Measurements from ENCODE around the gene SOHLH1.

The SOHLH1 gene, protein sequence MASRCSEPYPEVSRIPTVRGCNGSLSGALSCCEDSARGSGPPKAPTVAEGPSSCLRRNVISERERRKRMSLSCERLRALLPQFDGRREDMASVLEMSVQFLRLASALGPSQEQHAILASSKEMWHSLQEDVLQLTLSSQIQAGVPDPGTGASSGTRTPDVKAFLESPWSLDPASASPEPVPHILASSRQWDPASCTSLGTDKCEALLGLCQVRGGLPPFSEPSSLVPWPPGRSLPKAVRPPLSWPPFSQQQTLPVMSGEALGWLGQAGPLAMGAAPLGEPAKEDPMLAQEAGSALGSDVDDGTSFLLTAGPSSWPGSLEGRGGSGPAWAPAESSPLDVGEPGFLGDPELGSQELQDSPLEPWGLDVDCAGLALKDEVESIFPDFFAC

DNA sequence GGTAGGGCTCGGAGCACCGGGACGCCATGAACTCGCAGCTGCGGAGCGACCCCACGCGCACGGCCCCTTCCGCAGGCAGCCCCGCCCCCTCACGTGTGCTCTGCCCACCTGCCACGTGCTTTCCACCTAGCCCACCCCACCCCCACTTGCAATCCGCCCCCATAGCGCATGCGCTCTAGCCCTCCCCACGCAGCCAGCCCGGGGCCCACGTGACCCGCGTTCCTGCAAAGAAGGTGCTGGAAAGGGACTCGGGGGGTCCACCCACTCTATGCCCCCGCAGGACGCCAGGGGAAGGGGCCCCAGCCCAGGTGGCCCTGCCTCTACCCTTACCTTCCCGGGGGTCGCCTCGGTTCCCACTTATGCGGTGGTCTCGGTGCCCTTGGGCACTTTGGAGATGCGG is at the start of gene SOHLH1:
Gene SOHLH1 (minus strand): TSS at position 42 of the 400 bp plus-strand sequence. CDS start 14 bp downstream, at position 28.
- no peak for DNase-seq

DNA sequence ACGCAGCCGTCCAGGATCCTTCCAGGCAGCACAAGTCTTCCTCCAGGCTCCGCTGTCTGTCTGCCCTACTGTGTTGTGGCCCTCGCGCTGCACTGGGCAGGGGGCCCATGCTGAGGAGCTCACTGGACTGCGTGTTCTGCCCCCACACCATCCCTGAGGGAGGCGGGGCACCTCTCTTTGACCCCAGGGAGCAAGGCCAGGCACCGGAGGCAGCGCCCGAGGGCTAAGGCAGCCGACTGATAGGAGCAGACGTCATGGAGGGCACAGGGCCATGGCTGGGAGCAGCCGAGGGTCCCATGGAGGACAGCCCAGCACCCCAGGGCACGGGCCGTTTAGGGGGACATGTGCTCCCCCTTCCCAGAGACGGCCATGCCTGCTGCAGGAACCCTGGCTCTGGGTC is 49.4 kb upstream of the SOHLH1 start:
- no peak for DNase-seq

DNA sequence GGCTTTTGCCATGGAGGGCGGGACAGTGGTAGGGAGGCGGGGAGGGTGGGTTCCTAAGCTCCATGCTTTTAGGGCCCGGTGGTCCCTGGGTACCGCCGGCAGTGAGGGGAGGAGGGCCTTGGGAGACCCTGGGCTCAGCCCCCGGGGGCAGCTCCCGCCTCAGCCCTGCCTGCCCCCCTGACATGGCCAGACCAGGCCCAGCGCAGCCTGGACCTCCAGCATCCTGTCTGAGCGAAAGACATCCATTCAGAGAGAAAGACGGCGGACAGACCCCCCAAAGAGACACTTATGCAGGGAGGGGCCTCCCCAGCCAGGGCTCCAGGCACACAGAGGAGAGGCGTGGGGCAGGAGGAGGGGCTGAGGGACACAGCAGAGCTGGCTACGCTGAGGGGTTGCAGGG is 48.0 kb upstream of the SOHLH1 start:
- DNase-seq = no peak

DNA sequence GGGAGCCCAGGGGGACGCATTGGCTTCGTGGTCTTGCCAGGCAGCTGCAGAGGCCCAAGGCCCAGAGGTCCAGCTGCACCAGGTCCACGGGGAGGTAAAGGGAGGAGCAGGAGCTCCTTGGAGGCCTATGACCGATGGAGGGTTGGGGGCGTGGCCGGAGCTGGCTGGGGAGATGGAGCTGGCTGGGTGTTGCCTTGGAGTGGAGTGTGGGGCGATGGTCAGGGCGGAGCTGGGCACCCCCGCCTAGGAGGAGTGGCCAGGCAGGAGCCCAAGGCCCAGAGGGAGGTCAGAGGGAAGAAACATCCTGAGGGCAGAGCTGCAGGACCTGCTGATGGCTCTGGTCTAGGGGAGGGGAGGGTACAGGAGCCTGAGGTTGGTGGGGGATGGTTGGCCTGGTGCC is 47.3 kb upstream of the SOHLH1 start:
- DNase-seq = no peak

DNA sequence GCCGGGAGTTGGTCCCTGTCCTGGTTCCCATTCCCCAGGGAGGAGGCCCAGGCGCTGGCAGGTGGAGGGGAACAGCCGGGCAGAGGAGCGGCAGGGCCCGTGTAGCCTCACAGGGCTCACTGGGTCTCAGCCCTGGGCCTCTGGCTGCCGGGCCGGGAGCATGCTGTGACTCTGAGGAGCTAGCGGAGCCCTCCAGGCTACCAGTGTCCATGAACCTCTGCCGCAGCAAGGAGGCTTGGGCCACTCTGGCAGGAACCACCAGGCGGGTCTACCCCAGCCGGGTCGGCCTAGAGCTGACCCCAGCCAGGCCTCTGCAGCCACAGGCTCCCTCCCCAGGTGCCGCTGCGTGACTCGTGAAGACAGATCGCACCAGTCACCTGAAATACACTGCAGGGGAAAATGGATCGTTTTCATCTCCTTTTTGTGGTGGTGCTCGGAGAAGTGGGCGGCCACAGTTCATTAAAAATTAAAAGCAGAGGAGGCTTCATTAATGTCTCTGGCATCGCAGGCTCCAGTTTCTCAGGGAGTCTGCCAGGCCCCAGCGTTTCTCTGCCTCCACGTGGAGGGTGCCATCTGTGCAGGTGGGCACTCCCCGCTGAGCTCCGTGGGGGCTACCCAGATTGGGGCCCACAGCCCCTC is 46.5 kb upstream of the SOHLH1 start:
- no peak for DNase-seq

DNA sequence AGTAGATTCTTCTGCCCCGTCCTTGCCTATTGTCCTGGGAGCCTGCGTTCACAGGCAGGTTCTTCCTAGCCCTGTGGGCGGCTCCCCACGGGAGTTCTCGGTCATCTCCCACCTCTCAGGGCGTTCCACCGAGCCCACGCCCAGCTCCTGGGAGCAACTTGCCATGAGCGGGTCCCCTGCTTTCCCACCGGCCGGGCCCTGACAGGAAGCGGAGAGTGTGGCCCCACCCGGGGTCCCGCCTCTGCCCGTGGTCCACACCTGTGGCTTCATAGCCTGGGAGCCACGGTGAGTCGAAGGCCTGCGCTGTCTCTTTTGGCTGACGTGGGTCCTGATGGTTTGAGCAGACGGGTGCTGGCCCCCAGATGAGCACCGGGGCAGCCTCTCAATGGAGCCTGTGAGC is 45.9 kb upstream of the SOHLH1 start:
- DNase-seq = no peak

DNA sequence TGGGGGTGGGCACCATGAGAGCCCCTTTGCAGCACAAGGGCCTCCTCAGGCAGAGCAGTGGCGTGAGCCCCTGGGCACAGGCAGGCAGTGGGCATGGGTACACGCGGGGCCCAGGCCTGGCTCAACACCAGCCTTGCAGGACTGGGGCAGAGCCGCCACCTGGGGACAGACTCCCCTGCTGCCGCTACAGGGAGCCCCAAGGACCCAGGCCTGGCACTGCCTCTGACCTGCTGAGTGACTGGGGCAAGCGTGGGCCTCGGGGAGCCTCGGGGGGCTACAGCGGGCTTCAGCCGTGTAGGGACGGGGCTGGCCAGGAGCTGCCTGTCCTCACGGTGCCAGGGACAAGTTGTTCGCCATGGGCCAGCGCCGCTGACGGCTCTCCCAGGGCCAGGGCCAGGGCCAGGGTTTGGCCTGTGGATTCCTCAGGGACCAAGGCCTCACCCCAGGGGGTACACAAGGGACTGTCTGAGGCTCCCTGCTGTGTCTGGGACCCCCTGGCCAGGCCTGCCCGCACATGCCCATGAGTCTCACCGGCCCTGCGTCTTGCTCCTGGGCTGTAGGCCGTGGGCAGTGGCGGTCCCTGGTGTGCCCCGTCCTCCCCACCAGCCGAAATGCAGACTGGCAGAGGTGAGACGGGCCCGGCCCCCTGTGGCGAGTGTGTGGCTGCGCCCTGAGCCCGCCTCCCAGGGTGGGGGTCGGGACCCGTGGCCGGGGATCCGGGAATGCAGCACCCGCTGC is 45.2 kb upstream of the SOHLH1 start:
- DNase-seq = no peak

DNA sequence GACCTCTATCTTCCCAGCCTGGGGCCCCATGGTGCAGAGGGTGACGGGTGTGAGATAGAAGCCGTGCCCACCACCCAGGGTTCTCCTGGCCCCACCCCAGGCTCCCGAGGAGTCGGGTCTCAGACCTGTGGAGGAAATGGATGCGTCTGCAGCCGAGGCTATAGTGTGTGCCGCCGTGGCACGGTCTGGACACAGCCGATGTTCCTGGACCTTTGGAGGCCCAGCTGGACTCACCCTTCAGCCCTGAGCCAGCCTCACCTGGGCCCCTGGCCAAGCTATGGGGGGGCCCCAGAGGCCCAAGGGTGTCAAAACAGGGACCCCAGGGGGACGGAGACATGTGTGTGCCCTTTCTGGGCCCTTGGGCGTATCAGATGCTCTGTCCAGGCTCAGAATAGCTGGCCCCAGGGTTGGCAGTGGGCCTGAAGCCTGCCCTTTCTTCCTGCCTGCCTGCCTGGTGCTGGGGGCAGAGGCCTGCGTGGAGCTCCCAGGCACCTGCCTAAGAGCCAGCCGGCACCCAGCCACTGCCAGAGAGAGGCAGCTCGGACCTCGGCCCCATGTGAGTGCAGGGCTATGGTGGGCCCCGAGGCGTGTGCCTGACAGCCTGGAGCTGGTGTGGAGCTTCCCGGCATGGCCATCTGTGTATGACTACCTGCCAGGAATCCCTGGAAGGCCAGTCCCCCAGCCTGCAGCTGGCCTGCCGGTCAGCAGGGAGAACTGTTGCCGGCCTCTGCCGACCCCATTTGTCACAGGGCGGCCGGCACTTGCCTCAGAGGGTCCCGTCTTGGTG is 44.5 kb upstream of the SOHLH1 start:
- no peak for DNase-seq

DNA sequence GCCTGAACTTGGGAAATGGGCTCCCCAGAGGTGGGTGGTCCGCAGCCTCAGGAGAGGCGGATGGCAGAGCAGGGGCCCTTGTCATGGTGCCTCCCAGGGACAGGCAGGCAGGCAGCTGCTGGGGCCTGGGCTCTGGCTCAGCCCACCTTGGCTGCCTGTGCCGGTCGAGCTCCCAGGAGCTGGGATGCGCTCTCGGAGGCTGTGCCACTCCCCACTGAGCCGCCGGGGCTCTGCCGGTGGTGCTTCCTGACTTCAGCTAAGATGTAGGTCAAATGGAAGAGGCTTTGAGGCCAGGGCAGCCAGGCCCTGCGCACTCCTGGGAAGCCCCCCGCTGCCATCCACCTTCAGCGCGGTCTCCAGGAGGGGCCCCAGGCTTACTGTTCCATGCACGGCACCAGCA is 43.7 kb upstream of the SOHLH1 start:
- no peak for DNase-seq

DNA sequence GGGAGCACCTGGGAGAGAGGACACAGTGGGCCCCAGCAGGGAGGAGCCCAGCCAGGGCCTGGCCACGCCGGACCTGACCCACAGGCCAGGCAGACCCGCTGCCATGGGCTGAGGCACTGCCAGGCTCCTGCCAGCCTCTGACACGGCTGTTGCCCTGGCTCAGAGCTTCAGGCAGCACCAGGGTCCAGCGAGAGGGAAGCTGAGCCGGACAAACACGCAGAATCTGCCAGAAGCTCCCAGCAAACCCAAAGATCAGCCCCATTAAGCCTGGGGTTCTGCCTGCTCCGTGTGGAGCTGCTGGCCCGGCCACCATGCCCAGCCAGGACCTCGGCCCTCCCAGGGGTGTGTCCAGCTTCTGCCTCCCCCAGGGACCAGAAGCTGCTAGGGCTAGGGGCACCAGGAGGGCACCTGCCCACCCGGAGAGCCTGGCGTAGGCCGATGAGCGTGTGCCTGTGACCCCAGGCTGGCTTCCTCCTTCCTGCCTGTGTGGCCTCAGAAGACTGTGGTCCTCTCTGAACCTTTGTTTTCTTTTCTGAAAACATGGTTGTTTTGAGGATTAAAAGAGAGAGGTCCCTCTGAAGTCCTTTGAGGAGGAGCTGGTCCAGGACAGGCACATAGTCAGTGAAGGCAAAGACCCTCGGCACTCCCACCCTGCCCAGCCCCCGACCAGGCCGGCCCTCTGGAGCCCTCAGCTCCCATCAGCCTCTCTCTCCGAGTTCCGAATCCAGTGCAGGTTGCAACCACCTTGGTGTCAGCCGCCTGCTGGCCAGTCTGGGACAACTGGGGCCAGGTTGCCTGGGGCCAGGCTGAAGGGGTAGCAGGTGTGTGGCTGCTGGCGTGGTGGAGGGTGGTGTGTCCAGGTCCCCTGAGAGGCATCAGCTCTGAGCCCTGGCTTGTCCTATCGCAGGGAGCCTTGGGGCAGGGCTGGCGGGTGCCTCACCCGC is 42.3 kb upstream of the SOHLH1 start:
- no peak for DNase-seq

DNA sequence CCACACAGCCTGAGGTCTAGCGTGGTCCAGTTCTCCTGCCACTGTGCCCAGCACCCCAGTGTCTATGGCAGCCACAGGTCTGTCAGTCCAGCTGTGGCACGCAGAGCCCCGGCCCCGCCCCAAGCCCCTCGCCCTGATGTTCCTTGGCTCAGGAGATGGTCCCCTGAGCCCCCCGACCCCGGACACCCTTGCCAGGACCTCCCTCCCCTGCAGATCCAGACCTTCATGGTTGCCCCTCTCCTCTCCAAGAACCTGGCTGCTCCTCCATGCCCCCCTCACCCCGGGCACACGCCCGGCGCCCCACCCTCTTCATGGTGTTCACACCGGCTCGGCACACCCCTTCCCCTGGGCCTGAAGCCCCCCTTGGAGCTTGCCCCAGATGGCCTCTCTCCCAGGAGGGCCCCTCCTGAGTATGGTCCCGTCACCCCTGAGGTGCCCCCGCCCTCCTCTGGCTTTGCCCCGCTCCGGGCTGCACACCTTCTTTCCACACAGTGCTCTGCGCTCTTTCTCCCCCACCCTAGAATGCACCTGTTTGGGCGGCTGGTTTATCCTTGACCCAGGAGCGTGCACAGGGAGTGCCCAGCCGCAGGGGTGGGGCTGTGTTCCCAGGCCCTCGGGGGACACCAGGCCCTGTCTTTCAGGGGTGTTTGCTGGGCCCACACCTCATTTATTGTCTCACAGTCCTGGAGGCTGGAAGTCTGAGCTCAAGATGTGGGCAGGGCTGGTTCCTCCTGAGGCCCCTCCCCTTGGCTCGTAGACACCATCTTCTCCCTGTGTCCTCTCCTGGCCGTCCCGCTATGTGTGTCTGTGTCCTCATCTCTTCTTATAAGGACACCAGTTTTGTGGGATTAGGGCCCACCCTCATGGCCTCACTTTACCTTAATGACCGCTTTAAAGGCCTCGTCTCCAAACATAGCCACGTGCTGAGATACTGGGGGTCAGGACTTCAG is 40.3 kb upstream of the SOHLH1 start:
- no peak for DNase-seq

DNA sequence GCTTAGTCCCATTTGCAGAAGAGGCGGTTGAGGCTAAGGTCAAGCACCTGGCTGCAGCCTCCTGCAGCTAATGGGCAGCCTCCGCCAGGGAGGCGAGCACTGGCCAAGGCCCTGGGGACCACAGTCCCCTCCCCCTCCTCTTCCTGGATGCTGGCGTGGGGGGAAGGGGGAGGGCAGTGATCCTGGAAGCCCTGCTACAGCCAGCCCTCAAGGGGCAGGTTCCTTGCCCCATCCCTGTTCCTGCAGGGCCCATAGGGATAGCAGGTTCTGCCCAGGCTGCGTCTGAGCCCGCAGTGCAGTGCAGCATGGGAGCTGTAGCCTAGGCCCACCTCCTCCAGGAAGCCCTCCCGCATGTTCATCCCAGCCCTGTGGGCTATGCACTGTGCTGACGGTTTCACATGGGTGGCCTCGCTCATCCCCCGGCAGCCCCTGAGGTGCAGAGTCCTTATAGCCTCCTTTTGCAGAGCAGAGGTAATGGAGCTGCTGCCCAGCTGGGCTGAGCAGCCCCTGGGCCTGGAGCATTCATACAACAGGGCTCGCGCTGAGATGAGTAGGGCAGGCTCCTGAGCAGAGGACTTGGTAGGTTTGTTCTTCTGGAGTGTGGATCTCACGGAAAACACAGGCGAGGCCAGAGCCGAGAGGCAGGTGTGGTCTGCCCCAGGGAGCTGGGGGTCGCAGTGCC is 38.7 kb upstream of the SOHLH1 start:
- no peak for DNase-seq

DNA sequence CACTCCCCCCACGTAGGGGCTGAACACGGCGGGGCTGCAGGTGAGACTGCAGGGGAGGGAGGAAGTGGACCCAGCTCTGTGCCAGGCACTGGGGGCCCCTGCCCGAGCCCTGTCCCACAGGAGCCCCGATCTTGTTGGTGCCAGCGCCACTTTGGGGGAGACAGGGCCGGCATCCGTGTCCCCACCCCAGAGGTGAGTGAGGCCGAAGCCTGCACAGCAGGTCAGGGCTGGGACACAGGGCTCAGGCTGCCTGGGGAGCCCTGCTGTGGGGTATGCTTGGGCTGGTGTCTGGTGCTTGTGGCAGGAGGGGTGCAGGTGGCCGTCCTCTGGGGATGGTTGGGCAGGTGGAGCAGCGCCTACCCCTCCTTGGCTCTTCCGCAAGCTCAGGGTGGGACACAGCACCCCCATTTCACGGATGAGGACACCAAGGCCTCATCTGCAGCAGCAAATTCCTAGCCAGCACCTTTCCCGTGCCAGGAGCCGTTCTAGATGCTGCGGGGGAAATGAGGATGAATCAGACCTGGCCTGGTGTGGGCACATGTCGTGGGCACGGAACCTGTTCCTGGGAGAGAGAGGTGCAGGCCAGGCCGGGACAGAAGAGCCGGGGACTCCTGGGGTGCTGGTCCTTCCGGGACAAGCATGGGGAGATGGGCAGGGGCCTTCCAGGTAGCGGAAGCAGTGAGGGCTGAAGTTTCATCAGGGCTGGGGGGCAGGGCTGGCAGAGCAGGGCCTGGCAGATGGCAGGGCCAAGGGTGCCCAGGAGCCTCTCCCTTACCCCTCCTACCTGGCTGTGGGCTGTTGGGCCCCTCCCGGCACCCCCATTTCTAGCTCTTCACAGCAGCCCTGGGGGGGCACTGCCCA is 37.9 kb upstream of the SOHLH1 start:
- no peak for DNase-seq

DNA sequence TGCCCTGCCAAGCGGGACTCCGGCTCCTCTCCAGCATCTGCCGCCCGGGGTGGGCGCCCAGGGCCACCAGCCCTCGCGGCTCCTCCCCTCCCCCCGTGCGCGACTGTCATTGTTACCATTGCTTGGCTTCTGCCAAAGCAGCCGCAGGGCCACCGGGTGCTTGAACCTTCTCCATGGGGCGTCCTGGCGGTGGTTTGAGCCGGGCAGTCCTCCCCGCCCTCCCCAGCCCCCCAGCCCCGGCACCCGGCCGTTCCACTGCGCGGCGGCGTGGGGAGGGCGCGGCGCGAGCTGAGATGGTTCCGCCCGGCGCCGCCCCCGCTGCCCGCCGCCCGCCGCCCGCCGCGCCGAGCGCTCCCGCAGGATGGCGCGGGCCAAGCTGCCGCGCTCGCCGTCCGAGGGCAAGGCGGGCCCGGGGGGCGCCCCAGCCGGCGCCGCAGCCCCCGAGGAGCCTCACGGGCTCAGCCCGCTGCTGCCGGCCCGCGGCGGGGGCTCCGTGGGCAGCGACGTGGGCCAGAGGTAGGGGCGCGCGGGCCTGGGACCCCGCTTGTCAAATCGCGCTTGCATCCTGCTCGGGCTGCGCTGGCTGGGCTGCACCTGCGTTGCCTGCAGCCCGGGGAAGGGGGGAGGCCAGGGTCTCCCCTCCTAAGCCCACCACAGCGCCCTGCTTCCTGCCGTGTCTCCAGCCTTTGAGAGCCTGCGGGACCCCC is 37.1 kb upstream of the SOHLH1 start:
- DNase-seq = no peak

DNA sequence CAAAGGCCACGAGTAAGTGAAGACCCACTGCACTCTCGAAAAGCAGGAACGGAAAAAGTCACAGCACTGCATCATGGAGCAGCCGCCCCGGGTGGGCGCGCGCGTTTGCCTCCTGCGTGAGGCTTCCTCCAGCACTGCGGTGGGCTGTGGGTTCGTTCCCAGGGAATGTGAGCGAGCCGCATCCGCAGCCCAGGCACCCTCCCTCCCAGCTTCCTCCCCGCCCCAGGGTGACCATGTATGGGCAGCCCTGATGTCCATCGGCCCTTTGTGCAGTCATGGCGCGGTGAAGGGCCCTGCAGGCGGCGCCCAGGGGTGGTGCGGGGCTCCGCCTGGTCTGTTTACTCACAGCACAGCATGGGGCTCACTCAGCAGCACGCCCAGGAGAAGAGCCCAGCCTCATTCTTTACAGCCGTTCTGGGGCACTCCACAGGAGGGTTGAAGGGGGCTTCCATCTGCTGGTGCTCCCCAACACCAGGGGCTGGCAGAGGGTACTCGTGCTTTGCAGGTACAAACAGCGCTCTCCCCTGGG is 35.4 kb upstream of the SOHLH1 start:
- no peak for DNase-seq

DNA sequence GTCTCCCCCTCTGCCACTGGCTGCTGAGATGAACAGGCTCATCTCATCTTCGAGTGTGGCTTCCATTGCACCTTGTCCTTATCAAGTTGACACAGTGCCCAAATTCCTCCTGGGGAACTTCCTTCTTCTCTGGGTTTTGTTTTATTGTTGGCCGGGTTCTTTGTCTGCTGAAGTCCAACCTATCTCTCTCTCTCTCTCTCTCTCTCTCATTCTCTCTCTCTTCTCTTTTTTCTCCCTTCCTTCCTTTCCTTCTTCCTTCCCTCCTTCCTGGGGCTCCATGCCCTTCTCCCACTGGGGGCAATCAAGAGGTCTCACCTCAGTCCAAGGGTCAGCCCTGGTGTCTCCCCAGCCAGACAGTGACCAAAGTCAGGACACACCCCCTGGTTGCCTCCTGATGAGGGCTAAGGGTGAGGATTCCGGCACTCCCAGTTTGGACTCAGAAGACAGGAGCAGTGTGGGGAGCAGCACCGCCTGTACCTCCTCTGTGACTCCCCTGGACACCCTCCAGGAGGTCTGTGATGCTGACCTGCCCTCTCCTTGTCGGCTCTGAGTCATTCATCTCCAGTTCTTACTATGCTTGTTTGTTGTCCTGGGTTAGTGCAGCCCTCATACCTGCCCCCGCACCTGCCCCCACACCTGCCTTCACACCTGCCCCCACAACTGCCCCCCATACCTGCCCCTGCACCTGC is 33.4 kb upstream of the SOHLH1 start:
- no peak for DNase-seq

DNA sequence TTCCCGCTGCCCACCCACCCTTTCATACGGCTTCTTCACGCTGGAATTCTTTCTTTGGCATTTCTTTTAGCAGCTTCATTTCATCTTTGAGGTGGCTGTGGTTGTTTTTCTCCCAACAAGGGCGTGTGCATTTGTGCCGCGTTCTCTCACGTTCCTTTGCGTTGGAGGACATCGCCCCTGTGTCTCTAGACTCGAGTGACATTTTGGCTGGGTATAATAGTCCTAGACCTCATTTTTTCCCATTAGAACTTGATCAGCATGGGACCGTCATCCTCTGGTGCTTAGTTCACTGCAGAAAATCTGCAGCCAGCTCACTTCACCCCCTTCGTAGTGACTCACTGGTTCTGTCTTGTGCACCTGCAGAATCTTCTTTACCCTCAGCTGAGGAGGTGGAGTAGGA is 32.2 kb upstream of the SOHLH1 start:
- no peak for DNase-seq

DNA sequence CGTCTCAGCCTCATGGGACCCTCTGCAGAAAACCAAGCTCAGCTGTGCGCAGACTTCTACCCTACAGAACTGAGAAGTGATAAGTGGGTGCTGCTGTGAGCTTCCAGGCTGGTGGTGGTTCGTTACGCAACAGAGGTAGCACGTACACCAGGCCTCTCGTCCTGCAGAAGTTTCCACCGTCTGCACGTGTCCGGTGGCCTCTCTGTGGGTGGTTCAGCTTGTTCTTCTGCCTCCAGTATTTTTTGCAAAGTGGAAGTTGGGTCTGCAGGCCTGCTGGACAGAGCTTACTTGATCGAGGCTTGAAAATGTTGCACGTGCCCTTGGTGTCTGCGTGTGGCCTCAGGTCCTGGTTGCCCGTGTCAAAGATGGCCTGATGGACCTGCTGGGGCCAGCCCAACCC is 30.2 kb upstream of the SOHLH1 start:
- no peak for DNase-seq
